ENCODE measurements around the gene UGGT2. TPM values are rescaled to one million over a fixed set of nuclear protein-coding genes. Genes with fewer than 3 reads are reported as not detected.
"Not testable (repeated sequence)": the region's sequence is repeated elsewhere in the genome, so short reads cannot be mapped to it uniquely, and the experiment has no call there.

Gene UGGT2
- total RNA-seq, 1 donor from 2014 or later, result 26.0 TPM

- H3K4me1 ChIP-seq, result no peaks in the 10 kb centered on the region
- no peak overlapping the region for H3K4me3 ChIP-seq
- H3K9me3 ChIP-seq, result peaks cover 9 to 41% of the 10 kb centered on the region in 2 donors
- TF ChIP-seq, protein P1, sequence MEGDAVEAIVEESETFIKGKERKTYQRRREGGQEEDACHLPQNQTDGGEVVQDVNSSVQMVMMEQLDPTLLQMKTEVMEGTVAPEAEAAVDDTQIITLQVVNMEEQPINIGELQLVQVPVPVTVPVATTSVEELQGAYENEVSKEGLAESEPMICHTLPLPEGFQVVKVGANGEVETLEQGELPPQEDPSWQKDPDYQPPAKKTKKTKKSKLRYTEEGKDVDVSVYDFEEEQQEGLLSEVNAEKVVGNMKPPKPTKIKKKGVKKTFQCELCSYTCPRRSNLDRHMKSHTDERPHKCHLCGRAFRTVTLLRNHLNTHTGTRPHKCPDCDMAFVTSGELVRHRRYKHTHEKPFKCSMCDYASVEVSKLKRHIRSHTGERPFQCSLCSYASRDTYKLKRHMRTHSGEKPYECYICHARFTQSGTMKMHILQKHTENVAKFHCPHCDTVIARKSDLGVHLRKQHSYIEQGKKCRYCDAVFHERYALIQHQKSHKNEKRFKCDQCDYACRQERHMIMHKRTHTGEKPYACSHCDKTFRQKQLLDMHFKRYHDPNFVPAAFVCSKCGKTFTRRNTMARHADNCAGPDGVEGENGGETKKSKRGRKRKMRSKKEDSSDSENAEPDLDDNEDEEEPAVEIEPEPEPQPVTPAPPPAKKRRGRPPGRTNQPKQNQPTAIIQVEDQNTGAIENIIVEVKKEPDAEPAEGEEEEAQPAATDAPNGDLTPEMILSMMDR (IDR thresholded peaks at IDR 0.05), result no peak
- peaks cover 19 to 26% of the 10 kb centered on the region in 2 donors for H3K36me3 ChIP-seq
- H3K27ac ChIP-seq, result no peak overlapping the region
- intact Hi-C loops (cut with DNase I), result no loop called here
- DNase-seq (ENCODE audit: low spot score in 2 of 2), result no peak
- no peaks in the 10 kb centered on the region for H3K27me3 ChIP-seq
These were observed 121.7 kb downstream of the UGGT2 start for GRCh38 chr13:95931300-95932025.

DNA sequence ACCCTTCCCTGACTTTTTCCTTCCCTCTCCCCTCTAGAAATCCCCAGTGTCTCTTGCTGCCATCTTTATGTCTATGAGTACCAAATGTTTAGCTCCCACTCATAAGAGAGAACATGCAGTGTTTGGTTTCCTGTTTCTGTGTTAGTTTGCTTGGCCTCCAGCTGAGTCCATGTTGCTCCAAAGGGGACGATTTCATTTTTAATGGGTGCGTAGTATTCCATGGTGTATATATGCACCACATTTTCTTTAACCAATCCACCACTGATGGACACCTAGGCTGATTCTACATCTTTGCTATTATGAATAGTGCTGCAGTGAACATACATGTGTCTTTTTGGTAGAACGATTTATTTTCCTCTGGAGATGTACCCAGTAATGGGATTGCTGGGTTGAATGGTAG is 123.8 kb downstream of the UGGT2 start:
- Histone ChIP-seq H3K27me3 (no peaks in the 10 kb centered on the region), H3K9me3 (peaks cover 7 to 26% of the 10 kb centered on the region in 2 donors), H3K36me3 (peaks cover 4 to 6% of the 10 kb centered on the region in 2 donors), H3K4me3 (no peak overlapping the region), H3K27ac (no peak overlapping the region), H3K4me1 (no peaks in the 10 kb centered on the region)
- DNase-seq (ENCODE audit: low spot score in 2 of 2), result no peak
- intact Hi-C loops (cut with DNase I), result no loop called here
- TF ChIP-seq, protein P1 (IDR thresholded peaks at IDR 0.05), result no peak

DNA sequence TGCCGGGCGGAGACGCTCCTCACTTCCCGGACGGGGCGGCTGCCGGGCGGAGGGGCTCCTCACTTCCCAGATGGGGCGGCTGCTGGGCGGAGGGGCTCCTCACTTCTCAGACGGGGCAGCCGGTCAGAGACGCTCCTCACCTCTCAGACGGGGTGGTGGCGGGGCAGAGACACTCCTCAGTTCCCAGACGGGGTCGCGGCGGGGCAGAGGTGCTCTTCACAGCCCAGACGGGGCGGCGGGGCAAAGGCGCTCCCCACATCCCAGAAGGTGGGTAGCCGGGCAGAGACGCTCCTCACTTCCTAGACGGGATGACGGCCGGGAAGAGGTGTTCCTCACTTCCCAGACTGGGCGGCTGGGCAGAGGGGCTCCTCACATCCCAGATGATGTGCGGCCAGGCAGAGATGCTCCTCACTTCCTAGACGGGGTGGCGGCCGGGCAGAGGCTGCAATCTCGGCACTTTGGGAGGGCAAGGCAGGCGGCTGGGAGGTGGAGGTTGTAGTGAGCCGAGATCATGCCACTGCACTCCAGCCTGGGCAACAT is 124.8 kb downstream of the UGGT2 start:
- DNase-seq (ENCODE audit: low spot score in 2 of 2); H3K27me3 ChIP-seq; H3K36me3 ChIP-seq; H3K4me1 ChIP-seq; intact Hi-C loops (cut with DNase I); H3K27ac ChIP-seq; H3K4me3 ChIP-seq: not testable (repeated sequence)
- peaks cover 7 to 24% of the 10 kb centered on the region in 2 donors for H3K9me3 ChIP-seq

GRCh38 chr13:95926231-95926630 is 127.0 kb downstream of the UGGT2 start:
- peaks cover 1 to 18% of the 10 kb centered on the region in 2 donors for H3K9me3 ChIP-seq
- no peaks in the 10 kb centered on the region for H3K36me3 ChIP-seq
- no peaks in the 10 kb centered on the region for H3K4me1 ChIP-seq
- no peak overlapping the region for H3K27ac ChIP-seq
- no peak for DNase-seq (ENCODE audit: low spot score in 2 of 2)
- intact Hi-C loops (cut with DNase I), result no loop called here
- TF ChIP-seq, protein P1 (IDR thresholded peaks at IDR 0.05), result no peak
- H3K4me3 ChIP-seq, result no peak overlapping the region
- H3K27me3 ChIP-seq, result no peaks in the 10 kb centered on the region

DNA sequence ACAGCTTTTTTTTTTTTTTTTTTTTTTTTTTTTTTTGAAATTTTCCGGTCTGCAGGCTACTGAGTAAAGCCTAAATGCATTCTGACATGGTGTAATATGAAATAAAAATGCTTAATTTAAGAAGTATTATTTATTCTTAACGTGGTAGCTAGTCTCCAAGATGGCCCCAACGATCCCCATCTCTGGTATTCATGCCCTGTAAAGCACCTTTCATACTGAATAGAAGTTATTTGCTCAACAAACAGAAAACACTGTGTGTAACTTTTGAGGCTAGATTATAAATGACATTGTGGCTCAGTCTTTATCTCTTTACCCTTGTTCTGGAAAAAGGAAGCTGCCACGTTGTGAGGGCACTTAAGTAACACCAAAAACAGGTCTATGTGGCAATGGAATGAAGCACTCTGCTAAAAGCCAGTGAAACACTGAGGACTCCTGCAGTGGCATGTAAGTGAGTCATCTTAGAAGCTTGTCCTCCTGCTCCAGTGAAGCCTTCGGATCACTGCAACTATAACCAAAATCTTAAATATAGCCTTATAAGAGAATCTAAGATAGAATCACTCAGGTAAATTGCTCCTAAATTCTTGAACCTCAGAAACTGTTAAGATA is 128.7 kb downstream of the UGGT2 start:
- intact Hi-C loops (cut with DNase I), result no loop called here
- Histone ChIP-seq H3K36me3 (no peaks in the 10 kb centered on the region), H3K9me3 (peaks cover 0 to 6% of the 10 kb centered on the region in 2 donors), H3K27me3 (no peaks in the 10 kb centered on the region), H3K4me1 (no peaks in the 10 kb centered on the region), H3K27ac (no peak overlapping the region), H3K4me3 (no peak overlapping the region)
- TF ChIP-seq, protein P1 (IDR thresholded peaks at IDR 0.05), result no peak
- no peak for DNase-seq (ENCODE audit: low spot score in 2 of 2)

GRCh38 chr13:95921485-95921884 is 131.7 kb downstream of the UGGT2 start:
- Histone ChIP-seq H3K4me1 (no peaks in the 10 kb centered on the region), H3K4me3 (no peak overlapping the region), H3K27ac (no peak overlapping the region), H3K27me3 (no peaks in the 10 kb centered on the region), H3K36me3 (peaks cover 0 to 2% of the 10 kb centered on the region in 2 donors), H3K9me3 (no peaks in the 10 kb centered on the region)
- no peak for DNase-seq (ENCODE audit: low spot score in 2 of 2)
- intact Hi-C loops (cut with DNase I), result no loop called here
- TF ChIP-seq, protein P1 (IDR thresholded peaks at IDR 0.05), result no peak

Measured in ascending aorta (tissue), 2 donors.